K562 (cell line): ENCODE measurements around the gene NTSR1. TPM values are rescaled to one million over a fixed set of nuclear protein-coding genes. Genes with fewer than 3 reads are reported as not detected.
A peak's percentile ranks its signal among the peaks of the same experiment; 100 is the strongest.

Source experiments
- ATAC-seq: fragments of 200-7000 bp; cut with Tn5 transposase; 3 replicates; pipeline ENCODE4 v1.9.1; 2020; ENCODE audit warnings: moderate library complexity
- BruUV-seq: library from RNA; stranded (reverse); fragments of 400-500 nt; replicated peaks from 2 replicates; lab custom pipeline; 2021; lab: Mats Ljungman, UMichigan
- CTCF ChIA-PET: fragments of 300-600 bp; formaldehyde crosslinking; extraction: SDS; loops from one replicate; lab custom pipeline; 2021; ENCODE audit warnings: low intra/inter-chr PET ratio; lab: Yijun Ruan, JAX
- POLR2A ChIA-PET: fragments of 300-600, 350-650 bp; sonication (Branson Sonifier 250); formaldehyde crosslinking; extraction: SDS; loops from one replicate; lab custom pipeline; 2021; ENCODE audit warnings: antibody characterized with exemption, inconsistent platforms; lab: Yijun Ruan, JAX
- DNase-seq, 4 experiments: peaks; one replicate each; pipeline versions ENCODE4 v3.0.0 to v3.0.0-alpha.2; 2011 to 2018; ENCODE audit warnings: low spot score in 3 of 4, mixed read lengths in 3 of 4; ENCODE audit errors: extremely low read depth in 1 of 4
- FAIRE-seq: peaks from 2 replicates; lab custom pipeline; 2011; peaks lifted over from hg19 to GRCh38; lab: Jason Lieb, UNC
- H2AFZ ChIP-seq: 2 replicates; pipeline ENCODE4 v1.6.0; 2011; ENCODE audit warnings: low read depth, low read length, control low read depth, inconsistent platforms
- H3K27ac ChIP-seq: fragments of 200-600 bp; 3 replicates; pipeline ENCODE4 v1.8.0; 2011; ENCODE audit warnings: low read depth, mild to moderate bottlenecking, control low read depth, inconsistent platforms, low read length, moderate library complexity, mixed read lengths; ENCODE audit errors: extremely low read depth
- H3K27me3 ChIP-seq, 2 experiments: fragments of 300-600 bp in 1 of 2; 2 replicates in 1 of 2; 3 replicates in 1 of 2; pipeline versions ENCODE4 v1.6.0 to v1.8.0; 2011; ENCODE audit warnings: inconsistent platforms in 2 of 2, low read length in 2 of 2, mild to moderate bottlenecking in 1 of 2, mixed read lengths in 1 of 2, moderate library complexity in 1 of 2; ENCODE audit not compliant: control insufficient read depth in 2 of 2, insufficient read depth in 2 of 2
- H3K36me3 ChIP-seq: fragments of 300-600 bp; 3 replicates; pipeline ENCODE4 v1.8.0; 2011; ENCODE audit warnings: mild to moderate bottlenecking, low read length, inconsistent platforms; ENCODE audit not compliant: control insufficient read depth, insufficient read depth
- H3K4me1 ChIP-seq, 2 experiments: fragments of 200-600 bp in 1 of 2; replicated peaks in 1 of 2; 2 replicates in 1 of 2; 3 replicates in 1 of 2; pipeline versions ENCODE4 v1.5.1 to v1.8.0; 2011; ENCODE audit warnings: inconsistent platforms in 2 of 2, low read length in 2 of 2, mild to moderate bottlenecking in 1 of 2, mixed read lengths in 1 of 2, moderate library complexity in 1 of 2; ENCODE audit not compliant: control insufficient read depth in 2 of 2, insufficient read depth in 2 of 2
- H3K4me2 ChIP-seq: 2 replicates; pipeline ENCODE4 v1.6.1; 2011; ENCODE audit warnings: low read length, control low read depth, inconsistent platforms, mixed read lengths; ENCODE audit not compliant: insufficient read depth
- H3K4me3 ChIP-seq: fragments of 200-600 bp; sonication (generic), shearing (Covaris generic); 2 replicates; pipeline ENCODE4 v1.5.1; 2016; ENCODE audit warnings: control low read depth, inconsistent platforms
- H3K79me2 ChIP-seq: fragments of 200-600 bp; 3 replicates; pipeline ENCODE4 v1.8.0; 2011; ENCODE audit warnings: low read length, inconsistent platforms; ENCODE audit not compliant: control insufficient read depth, insufficient read depth
- H3K9ac ChIP-seq, 2 experiments: 2 replicates each; pipeline versions ENCODE4 v1.6.0 to v1.6.1; 2011; ENCODE audit warnings: low read depth in 2 of 2, low read length in 2 of 2, control low read depth in 1 of 2, inconsistent platforms in 1 of 2, mild to moderate bottlenecking in 1 of 2, mixed read lengths in 1 of 2; ENCODE audit not compliant: insufficient read depth in 1 of 2
- H3K9me1 ChIP-seq: one replicate; pipeline ENCODE4 v1.6.0; 2011; ENCODE audit warnings: inconsistent platforms, mild to moderate bottlenecking, low read length, moderate library complexity; ENCODE audit not compliant: control insufficient read depth, insufficient read depth
- H3K9me3 ChIP-seq: replicated peaks from 2 replicates; pipeline ENCODE4 v1.5.1; 2011; ENCODE audit warnings: low read depth, low read length, inconsistent platforms; ENCODE audit not compliant: control insufficient read depth, insufficient read depth
- H4K20me1 ChIP-seq: replicated peaks from 2 replicates; pipeline ENCODE4 v1.6.1; 2011; ENCODE audit warnings: low read length, inconsistent platforms, mixed read lengths; ENCODE audit not compliant: control insufficient read depth, insufficient read depth
- BHLHE40 ChIP-seq: IDR thresholded peaks from 2 replicates; pipeline ENCODE4 v1.6.1; 2011; ENCODE audit warnings: low read length, improper control_type of control experiment
- CXXC5 ChIP-seq: fragments of 250-450 bp; sonication (Bioruptor Pico); IDR thresholded peaks from 2 replicates; pipeline ENCODE4 v1.8.0; 2022; ENCODE audit warnings: inconsistent platforms, mild to moderate bottlenecking, moderate library complexity
- HOMEZ ChIP-seq: fragments of 250-450 bp; sonication (Bioruptor Pico); IDR thresholded peaks from 2 replicates; pipeline ENCODE4 v1.4.0; 2020; ENCODE audit warnings: mild to moderate bottlenecking, moderate library complexity
- HOXB6 ChIP-seq: fragments of 250-450 bp; sonication (Bioruptor Pico); IDR thresholded peaks from 2 replicates; pipeline ENCODE4 v1.5.1; 2022; ENCODE audit warnings: mild to moderate bottlenecking, borderline replicate concordance
- MAX ChIP-seq: sonication (generic); formaldehyde crosslinking; IDR thresholded peaks from 2 replicates; pipeline ENCODE4 v1.9.0; 2022; ENCODE audit warnings: mild to moderate bottlenecking, missing genetic modification reagents
- MCM3 ChIP-seq: fragments of 450-650 bp; IDR thresholded peaks from 2 replicates; pipeline ENCODE4 v1.6.1; 2016
- NCOA4 ChIP-seq: fragments of 450-650 bp; IDR thresholded peaks from 2 replicates; pipeline ENCODE4 v1.6.1; 2018; ENCODE audit warnings: mild to moderate bottlenecking; ENCODE audit not compliant: partially characterized antibody
- PHB ChIP-seq: fragments of 250-450 bp; sonication (Bioruptor Pico); IDR thresholded peaks from 2 replicates; pipeline ENCODE4 v1.5.0; 2021
- TFAP4 ChIP-seq: sonication (generic); formaldehyde crosslinking; IDR thresholded peaks from 2 replicates; pipeline ENCODE4 v1.8.0; 2022; ENCODE audit warnings: missing genetic modification reagents, mild to moderate bottlenecking, moderate library complexity, borderline replicate concordance
- TGIF2 ChIP-seq: sonication (generic); formaldehyde crosslinking; IDR thresholded peaks from 2 replicates; pipeline ENCODE4 v1.8.1; 2022; ENCODE audit warnings: mild to moderate bottlenecking, missing genetic modification reagents, moderate library complexity
- USF2 ChIP-seq: sonication (generic); formaldehyde crosslinking; IDR thresholded peaks from 2 replicates; pipeline ENCODE4 v1.5.0; 2020; ENCODE audit warnings: missing genetic modification reagents
- ZNF609 ChIP-seq: sonication (generic); formaldehyde crosslinking; IDR thresholded peaks from 2 replicates; pipeline ENCODE4 v1.8.1; 2023; ENCODE audit warnings: missing genetic modification reagents, mild to moderate bottlenecking, borderline replicate concordance
- ZSCAN32 ChIP-seq: fragments of 450-650 bp; formaldehyde crosslinking; IDR thresholded peaks from 2 replicates; pipeline ENCODE4 v1.4.0; 2020; ENCODE audit warnings: mild to moderate bottlenecking, moderate library complexity
- WGBS: fragments of 100-300 bp; shearing (Covaris generic); methylation state at CpG from one replicate; pipeline ENCODE4 v1.1.6; 2016; ENCODE audit warnings: low coverage, mixed read lengths; ENCODE audit not compliant: insufficient coverage; ENCODE audit errors: missing lambda C conversion rate; 5-methylcytosine and 5-hydroxymethylcytosine counted together
- in situ Hi-C: fragments of 300-500 bp; cut with MboI; formaldehyde crosslinking; loops from 4 replicates; pipeline ENCODE4 v1.15.0; 2018; ENCODE audit warnings: inconsistent platforms, mixed read lengths
- intact Hi-C: fragments of 100-400 bp; cut with micrococcal nuclease; formaldehyde crosslinking; loops from 2 replicates; pipeline ENCODE4 v1.14.2; 2022
- polyA plus RNA-seq, 8 experiments: library from polyadenylated mRNA; depleted of rRNA in 4 of 8; stranded (reverse) in 5 of 8; unstranded in 3 of 8; fragments of >200 nt; fragmentation: Nextera tagmentation in 2 of 8; fragmentation: Illumina TruSeq in 1 of 8; extraction: Ambion mirVana in 2 of 8; extraction: Trizol in 1 of 8; gene quantifications; 2 replicates each; pipeline versions ENCODE4 v1.2.1 to v1.2.3, GENCODE V29; 2011 to 2014; ENCODE audit warnings: inconsistent platforms in 1 of 8, missing spikeins in 1 of 8
- total RNA-seq, 7 experiments: library from RNA; depleted of rRNA in 6 of 7; stranded (reverse); fragments of >200 nt in 6 of 7; fragmentation: Illumina TruSeq in 2 of 7; extraction: Trizol in 2 of 7; gene quantifications; 2 replicates each; pipeline versions ENCODE4 v1.2.1 to v1.2.3, GENCODE V29; 2011 to 2021; ENCODE audit warnings: low replicate concordance in 1 of 7

Gene NTSR1
- total and polyA plus RNA-seq, 9 of the 15 experiments (the other 6 are each of a cell fraction or from before 2014, with no cell fraction given) = 0.04 to 0.40 (median 0.13) TPM; not detected in 3

- in situ Hi-C loops (no loop called here), intact Hi-C loops (no loop called here)
- H3K27me3 ChIP-seq = peaks cover 26 to 33% of the 10 kb centered on the region in 2 experiments; a peak in 4 of 5 replicates
- POLR2A ChIA-PET = no interaction called here
- no peaks in the 10 kb centered on the region for H3K79me2 ChIP-seq
- no peak overlapping the region for H3K27ac ChIP-seq
- WGBS = 19% methylated on average over 13 of the region's 20 CpGs
- H3K9me1 ChIP-seq = no peaks in the 10 kb centered on the region
- no TSS peak for BruUV-seq
- no peak overlapping the region for H2AFZ ChIP-seq
- no peaks in the 10 kb centered on the region; the same call in 1 of the 2 replicates for H4K20me1 ChIP-seq
- CTCF ChIA-PET = no interaction called here
- no peak overlapping the region for H3K4me3 ChIP-seq
- no peak overlapping the region; a peak in 1 of 4 replicates for H3K9ac ChIP-seq
- DNase-seq (no peak), ATAC-seq (no peak), FAIRE-seq (no peak)
- H3K4me2 ChIP-seq = no peak overlapping the region
- H3K9me3 ChIP-seq = no peaks in the 10 kb centered on the region
- H3K36me3 ChIP-seq = no peaks in the 10 kb centered on the region
- peaks cover 22 to 67% of the 10 kb centered on the region in 2 experiments for H3K4me1 ChIP-seq
- peak; percentile 71 for TF ChIP-seq USF2 (CRISPR knock-in tag)
- no peak for TF ChIP-seq ZNF609 (CRISPR knock-in tag)
- TF ChIP-seq MAX (CRISPR knock-in tag) = peak; percentile 58
- TF ChIP-seq BHLHE40 = peak; percentile 71
- TF ChIP-seq ZSCAN32 = no peak
- no peak for TF ChIP-seq CXXC5 (CRISPR knock-in tag)
- TF ChIP-seq NCOA4 = no peak
- no peak for TF ChIP-seq HOXB6 (CRISPR knock-in tag)
- TF ChIP-seq MCM3 = no peak
- no peak for TF ChIP-seq TFAP4 (CRISPR knock-in tag)
- no peak for TF ChIP-seq PHB
- no peak for TF ChIP-seq HOMEZ (CRISPR knock-in tag)
- no peak for TF ChIP-seq TGIF2 (CRISPR knock-in tag)
These were observed 28.7 kb downstream of the NTSR1 start for GRCh38 chr20:62737271-62737811.
